GM12878 (cell line): ENCODE measurements around the gene ESPNL. TPM values are rescaled to one million over a fixed set of nuclear protein-coding genes. Genes with fewer than 3 reads are reported as not detected.

Experiments
- ATAC-seq: fragments of 200-7000 bp; cut with Tn5 transposase; 3 replicates; pipeline ENCODE4 v1.9.1; 2020; ENCODE audit warnings: mild to moderate bottlenecking, moderate library complexity
- BruUV-seq: library from RNA; stranded (reverse); fragments of 400-500 nt; replicated peaks from 2 replicates; lab custom pipeline; 2021; lab: Mats Ljungman, UMichigan
- CTCF ChIA-PET: fragments of 300-600 bp; sonication (Branson Sonifier 250); formaldehyde crosslinking; extraction: SDS; loops from one replicate; lab custom pipeline; 2021; ENCODE audit warnings: inconsistent platforms; lab: Yijun Ruan, JAX
- POLR2A ChIA-PET: fragments of 350-600 bp; formaldehyde crosslinking; extraction: SDS; loops from one replicate; lab custom pipeline; 2021; ENCODE audit warnings: inconsistent platforms; lab: Charles Lee
- RAD21 ChIA-PET: fragments of 300-600 bp; sonication (Branson Sonifier 250); formaldehyde crosslinking; loops from one replicate; lab custom pipeline; 2023; ENCODE audit warnings: antibody characterized with exemption; ENCODE audit not compliant: unreplicated experiment; lab: Charles Lee
- SMC1A ChIA-PET: fragments of 300-600 bp; sonication (Branson Sonifier 250); formaldehyde crosslinking; loops from one replicate; lab custom pipeline; 2023; ENCODE audit not compliant: unreplicated experiment, uncharacterized antibody; lab: Charles Lee
- DNase-seq: peaks from one replicate; pipeline ENCODE4 v3.0.0-alpha.2; 2011; ENCODE audit warnings: low read depth, low spot score
- FAIRE-seq: peaks from 3 replicates; lab custom pipeline; 2011; peaks lifted over from hg19 to GRCh38; lab: Jason Lieb, UNC
- H2AFZ ChIP-seq: 2 replicates; pipeline ENCODE4 v1.6.0; 2011; ENCODE audit warnings: low read depth, low read length, control low read depth; ENCODE audit not compliant: control insufficient read depth
- H3K27ac ChIP-seq: 2 replicates; pipeline ENCODE4 v1.5.1; 2011; ENCODE audit warnings: control low read depth; ENCODE audit not compliant: control insufficient read depth, insufficient read depth
- H3K27me3 ChIP-seq, 2 experiments: replicated peaks in 1 of 2; 2 replicates each; pipeline versions ENCODE4 v1.6.0 to v1.6.1; 2011; ENCODE audit warnings: low read length in 1 of 2; ENCODE audit not compliant: control insufficient read depth in 2 of 2, insufficient read depth in 2 of 2
- H3K36me3 ChIP-seq, 2 experiments: 2 replicates each; pipeline ENCODE4 v1.5.1; 2011; ENCODE audit warnings: low read length in 1 of 2; ENCODE audit not compliant: control insufficient read depth in 2 of 2, insufficient read depth in 2 of 2
- H3K4me1 ChIP-seq: 2 replicates; pipeline ENCODE4 v1.6.1; 2011; ENCODE audit warnings: mild to moderate bottlenecking, low read length, moderate library complexity, mixed read lengths; ENCODE audit not compliant: control insufficient read depth, insufficient read depth
- H3K4me2 ChIP-seq: 2 replicates; pipeline ENCODE4 v1.6.0; 2011; ENCODE audit warnings: control low read depth; ENCODE audit not compliant: control insufficient read depth, insufficient read depth
- H3K4me3 ChIP-seq: fragments of 200-600 bp; sonication (generic); 2 replicates; pipeline ENCODE4 v1.5.1; 2016
- H3K79me2 ChIP-seq: 2 replicates; pipeline ENCODE4 v1.6.0; 2011; ENCODE audit warnings: low read length; ENCODE audit not compliant: control insufficient read depth, insufficient read depth
- H3K9ac ChIP-seq: 2 replicates; pipeline ENCODE4 v1.8.0; 2011; ENCODE audit warnings: low read length, control low read depth, mixed read lengths; ENCODE audit not compliant: control insufficient read depth, insufficient read depth
- H3K9me3 ChIP-seq: replicated peaks from 3 replicates; pipeline ENCODE4 v1.5.1; 2011; ENCODE audit warnings: mild to moderate bottlenecking, low read length; ENCODE audit not compliant: control insufficient read depth, insufficient read depth
- H4K20me1 ChIP-seq: 2 replicates; pipeline ENCODE4 v1.6.0; 2011; ENCODE audit not compliant: control insufficient read depth, insufficient read depth
- BCL11A ChIP-seq: IDR thresholded peaks from 2 replicates; pipeline ENCODE4 v1.6.1; 2011; ENCODE audit warnings: low read depth, low read length
- BHLHE40 ChIP-seq, 2 experiments: fragments of 450-650 bp in 1 of 2; IDR thresholded peaks; 2 replicates each; pipeline ENCODE4 v1.6.1; 2011 to 2017; ENCODE audit warnings: low read depth in 2 of 2, borderline replicate concordance in 1 of 2, improper control_type of control experiment in 1 of 2, low read length in 1 of 2, mild to moderate bottlenecking in 1 of 2
- CBX5 ChIP-seq: sonication (generic); IDR thresholded peaks from 2 replicates; pipeline ENCODE4 v1.6.1; 2016; ENCODE audit warnings: low read depth, moderate library complexity, mild to moderate bottlenecking, inconsistent platforms
- CHD1 ChIP-seq: IDR thresholded peaks from 2 replicates; pipeline ENCODE4 v1.6.1; 2012; ENCODE audit warnings: low read depth, low read length, improper control_type of control experiment
- ELK1 ChIP-seq: IDR thresholded peaks from 2 replicates; pipeline ENCODE4 v1.6.1; 2012; ENCODE audit warnings: low read depth, low read length, improper control_type of control experiment
- ETV6 ChIP-seq, 2 experiments: fragments of 450-650 bp in 1 of 2; IDR thresholded peaks in 1 of 2; conservative IDR thresholded peaks in 1 of 2; 2 replicates each; pipeline ENCODE4 v1.6.1; 2014; ENCODE audit warnings: antibody characterized with exemption in 1 of 2, borderline replicate concordance in 1 of 2, low read depth in 1 of 2, mild to moderate bottlenecking in 1 of 2, moderate library complexity in 1 of 2
- FOXM1 ChIP-seq: IDR thresholded peaks from 2 replicates; pipeline ENCODE4 v1.6.1; 2012; ENCODE audit warnings: low read depth, mild to moderate bottlenecking, inconsistent platforms, low read length, moderate library complexity
- IRF5 ChIP-seq: fragments of 450-650 bp; IDR thresholded peaks from 2 replicates; pipeline ENCODE4 v1.6.1; 2017; ENCODE audit warnings: borderline replicate concordance
- JUNB ChIP-seq: IDR thresholded peaks from 2 replicates; pipeline ENCODE4 v1.6.1; 2016; ENCODE audit warnings: antibody characterized with exemption, mild to moderate bottlenecking
- NRF1 ChIP-seq: conservative IDR thresholded peaks from 2 replicates; pipeline ENCODE4 v1.6.1; 2011; ENCODE audit warnings: mild to moderate bottlenecking, low read depth, low read length, improper control_type of control experiment
- RELA ChIP-seq: fragments of 450-650 bp; IDR thresholded peaks from 2 replicates; pipeline ENCODE4 v1.8.0; 2014; ENCODE audit warnings: borderline replicate concordance; ENCODE audit not compliant: partially characterized antibody
- STAT3 ChIP-seq: IDR thresholded peaks from 2 replicates; pipeline ENCODE4 v1.6.1; 2011; ENCODE audit warnings: low read depth, low read length, improper control_type of control experiment
- USF2 ChIP-seq: IDR thresholded peaks from 2 replicates; pipeline ENCODE4 v1.6.1; 2011; ENCODE audit warnings: low read depth, low read length, improper control_type of control experiment, borderline replicate concordance
- WRNIP1 ChIP-seq: IDR thresholded peaks from 2 replicates; pipeline ENCODE4 v1.6.1; 2011; ENCODE audit warnings: low read depth, low read length, improper control_type of control experiment, borderline replicate concordance
- WGBS: methylation state at CpG from one replicate; pipeline ENCODE4 v1.1.6; 2016; ENCODE audit warnings: low lambda C conversion rate; ENCODE audit not compliant: insufficient replicate concordance, insufficient coverage; ENCODE audit errors: missing lambda C conversion rate; 5-methylcytosine and 5-hydroxymethylcytosine counted together
- in situ Hi-C: fragments of 300-500 bp; cut with MboI; formaldehyde crosslinking; loops from 9 replicates; pipeline ENCODE4 v1.14.3; 2018; ENCODE audit warnings: mixed read lengths
- intact Hi-C: fragments of 100-400 bp; cut with micrococcal nuclease; formaldehyde crosslinking; loops from one replicate; pipeline ENCODE4 v1.14.2; 2022; ENCODE audit not compliant: unreplicated experiment
- polyA plus RNA-seq, 11 experiments: library from polyadenylated mRNA; depleted of rRNA in 4 of 11; unstranded in 6 of 11; stranded (reverse) in 5 of 11; fragments of >200 nt; fragmentation: Nextera tagmentation in 4 of 11; fragmentation: Illumina TruSeq in 1 of 11; extraction: Ambion mirVana in 4 of 11; extraction: Trizol in 1 of 11; gene quantifications; 1 replicate in 1 of 11; 2 replicates in 10 of 11; pipeline versions ENCODE4 v1.2.1 to v1.2.3, GENCODE V29; 2011 to 2016; ENCODE audit warnings: inconsistent platforms in 2 of 11, missing spikeins in 2 of 11, low read depth in 1 of 11
- total RNA-seq, 4 experiments: library from RNA; depleted of rRNA in 3 of 4; stranded (reverse); fragments of >200 nt in 3 of 4; fragmentation: Illumina TruSeq in 1 of 4; extraction: Trizol in 1 of 4; gene quantifications; 2 replicates each; pipeline versions ENCODE4 v1.2.1 to v1.2.3, GENCODE V29; 2013 to 2021
- TF ChIP-seq, protein P1 (sequence below): IDR thresholded peaks from 2 replicates; pipeline ENCODE4 v1.6.1; 2011; ENCODE audit warnings: borderline replicate concordance, low read depth, mild to moderate bottlenecking, moderate library complexity, low read length; ENCODE audit not compliant: insufficient read depth, poor library complexity, severe bottlenecking

Gene ESPNL
- total and polyA plus RNA-seq, 10 of the 15 experiments (the other 5 are each of a cell fraction or from before 2014, with no cell fraction given): 0.05 to 0.94 (median 0.36) TPM; not detected in 3

DNA sequence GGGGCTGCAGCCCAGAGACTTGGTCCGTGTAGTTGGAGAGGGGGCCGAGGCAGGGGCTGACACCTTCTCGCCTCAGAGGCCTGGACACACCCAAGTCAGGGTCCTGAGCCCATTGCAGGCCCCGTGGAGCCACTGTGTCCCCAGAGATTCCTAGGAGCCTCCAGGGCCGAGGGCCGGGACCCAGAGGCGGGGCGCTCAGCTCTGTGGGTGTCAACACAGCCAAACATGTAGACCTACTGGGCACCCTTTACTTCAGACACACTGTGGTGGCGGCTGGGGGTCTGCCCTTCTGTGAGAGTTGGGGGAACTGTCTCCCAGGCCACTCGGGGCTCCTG lies 459 bp upstream of the ESPNL start (continued):
- TF ChIP-seq RELA (no peak), NRF1 (no peak), STAT3 (no peak), FOXM1 (no peak), JUNB (no peak)
- TF ChIP-seq, protein P1, sequence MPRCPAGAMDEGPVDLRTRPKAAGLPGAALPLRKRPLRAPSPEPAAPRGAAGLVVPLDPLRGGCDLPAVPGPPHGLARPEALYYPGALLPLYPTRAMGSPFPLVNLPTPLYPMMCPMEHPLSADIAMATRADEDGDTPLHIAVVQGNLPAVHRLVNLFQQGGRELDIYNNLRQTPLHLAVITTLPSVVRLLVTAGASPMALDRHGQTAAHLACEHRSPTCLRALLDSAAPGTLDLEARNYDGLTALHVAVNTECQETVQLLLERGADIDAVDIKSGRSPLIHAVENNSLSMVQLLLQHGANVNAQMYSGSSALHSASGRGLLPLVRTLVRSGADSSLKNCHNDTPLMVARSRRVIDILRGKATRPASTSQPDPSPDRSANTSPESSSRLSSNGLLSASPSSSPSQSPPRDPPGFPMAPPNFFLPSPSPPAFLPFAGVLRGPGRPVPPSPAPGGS: no peak

GRCh38 chr2:238100821-238101771 lies 956 bp downstream of the ESPNL start:
- 73% methylated on average over 28 of the region's 28 CpGs for WGBS
- FAIRE-seq (no peak), DNase-seq (no peak), ATAC-seq (no peak)
- Histone ChIP-seq H4K20me1 (no peaks in the 10 kb centered on the region), H3K4me2 (no peak overlapping the region), H3K9ac (no peak overlapping the region), H3K4me3 (no peak overlapping the region), H3K27me3 (no peaks in the 10 kb centered on the region), H2AFZ (no peak overlapping the region), H3K79me2 (no peaks in the 10 kb centered on the region), H3K9me3 (no peaks in the 10 kb centered on the region), H3K4me1 (peaks cover 11% of the 10 kb centered on the region), H3K36me3 (no peaks in the 10 kb centered on the region), H3K27ac (no peak overlapping the region)
- ChIA-PET POLR2A (no interaction called here), RAD21 (no interaction called here), SMC1A (no interaction called here), CTCF (no interaction called here)
- in situ Hi-C loops (no loop called here), intact Hi-C loops (no loop called here)
- BruUV-seq: no TSS peak
- TF ChIP-seq ETV6 (conservative IDR thresholded peaks at IDR 0.05 in 1 of 2, IDR thresholded peaks at IDR 0.05 in 1 of 2; ENCODE audit: borderline replicate concordance in 1 of 2, low read depth in 1 of 2) (no peak), USF2 (no peak), CBX5 (no peak), WRNIP1 (no peak), BHLHE40 (IDR thresholded peaks at IDR 0.05; ENCODE audit: borderline replicate concordance in 1 of 2, low read depth in 2 of 2, low read length in 1 of 2) (no peak), CHD1 (no peak), IRF5 (no peak), BCL11A (no peak), ELK1 (no peak)
